ENCODE data around the gene FAM76A.
"Not testable (repeated sequence)": the region's sequence is repeated elsewhere in the genome, so short reads cannot be mapped to it uniquely, and the experiment has no call there.

Gene FAM76A

DNA sequence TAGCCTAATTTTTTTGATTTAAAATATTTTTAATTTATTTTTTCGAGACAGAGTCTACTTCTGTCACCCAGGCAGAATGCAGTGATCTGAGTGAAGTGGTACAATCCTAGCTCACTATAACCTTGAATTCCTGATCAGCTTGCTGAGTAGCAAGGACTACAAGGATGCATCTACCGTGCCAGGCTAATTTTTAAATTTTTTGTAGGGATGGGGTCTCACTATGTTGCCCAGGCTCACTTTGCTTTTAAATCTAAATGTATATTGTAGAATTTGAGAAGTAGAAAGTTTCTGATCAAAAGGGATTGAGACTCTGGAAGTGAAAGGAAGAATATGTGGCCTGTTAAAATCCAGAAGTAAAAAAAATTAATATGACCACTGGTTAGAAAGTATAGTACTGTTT, 48.9 kb downstream of the FAM76A start:
- Histone ChIP-seq H3K27me3 (replicated peaks in 2 of 5; ENCODE audit: control insufficient read depth in 4 of 5, insufficient read depth in 5 of 5, low read length in 4 of 5) (no peaks in the 10 kb centered on the region), H3K36me3 (ENCODE audit: control insufficient read depth in 4 of 4, insufficient read depth in 4 of 4, low read length in 3 of 4) (peaks cover 0 to 6% (median 2%) of the 10 kb centered on the region in 4 experiments), H3K4me1 (ENCODE audit: control extremely low read depth in 1 of 4, control insufficient read depth in 4 of 4, insufficient read depth in 4 of 4, low read length in 3 of 4) (peaks cover 12 to 26% (median 20%) of the 10 kb centered on the region in 4 experiments), H3K27ac (ENCODE audit: insufficient read depth in 1 of 2, low read depth in 1 of 2, low read length in 2 of 2, poor library complexity in 1 of 2, severe bottlenecking in 2 of 2) (no peak overlapping the region), H3K9me3 (ENCODE audit: control extremely low read depth in 1 of 5, control insufficient read depth in 4 of 5, insufficient read depth in 2 of 5, low read depth in 1 of 5, low read length in 4 of 5) (no peaks in the 10 kb centered on the region), H3K4me3 (ENCODE audit: control insufficient read depth in 1 of 7, extremely low read depth in 1 of 7, insufficient read depth in 4 of 7, low read depth in 2 of 7, low read length in 6 of 7) (peak overlapping the region in 1 of 7 experiments; percentile 93)
- no peak for DNase-seq
- WGBS (ENCODE audit: insufficient coverage): 100% methylated on average over 1 of the region's 2 CpGs
- POLR2A ChIA-PET: no interaction called here
- CTCF ChIA-PET: interaction anchor here (0.6 to 1.7 kb wide), 3 partner anchors 10 to 105 kb away, joined by 3 to 5 read pairs (median 3); no protein-coding TSS in a partner anchor

DNA sequence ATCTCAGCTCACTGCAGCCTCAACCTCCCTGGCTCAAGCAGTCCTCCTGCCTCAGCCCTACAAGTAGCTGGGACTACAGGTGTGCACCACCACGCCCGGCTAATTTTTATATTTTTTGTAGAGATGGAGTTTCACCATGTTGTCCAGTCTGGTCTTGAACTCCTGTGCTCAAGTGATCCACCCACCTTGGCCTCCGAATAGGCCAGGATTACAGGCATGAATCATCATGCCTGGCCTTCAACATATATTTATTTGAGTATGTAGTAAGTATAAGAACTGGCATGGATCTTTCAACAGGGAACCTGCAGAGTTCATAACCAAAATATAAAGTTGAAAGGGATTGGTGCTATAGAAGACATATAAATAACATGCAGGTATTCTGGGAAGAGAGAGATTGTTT, 49.6 kb downstream of the FAM76A start:
- H3K27ac ChIP-seq (ENCODE audit: insufficient read depth in 1 of 2, low read depth in 1 of 2, low read length in 2 of 2, poor library complexity in 1 of 2, severe bottlenecking in 2 of 2); H3K4me3 ChIP-seq (ENCODE audit: control insufficient read depth in 1 of 7, extremely low read depth in 1 of 7, insufficient read depth in 4 of 7, low read depth in 2 of 7, low read length in 6 of 7); H3K9me3 ChIP-seq (ENCODE audit: control extremely low read depth in 1 of 5, control insufficient read depth in 4 of 5, insufficient read depth in 2 of 5, low read depth in 1 of 5, low read length in 4 of 5); H3K36me3 ChIP-seq (ENCODE audit: control insufficient read depth in 4 of 4, insufficient read depth in 4 of 4, low read length in 3 of 4); H3K27me3 ChIP-seq (replicated peaks in 2 of 5; ENCODE audit: control insufficient read depth in 4 of 5, insufficient read depth in 5 of 5, low read length in 4 of 5); POLR2A ChIA-PET; DNase-seq: not testable (repeated sequence)
- CTCF ChIA-PET: interaction anchor here (1.2 kb wide), 1 partner anchor 106 kb away, joined by 3 read pairs; no protein-coding TSS in a partner anchor
- WGBS (ENCODE audit: insufficient coverage): 92% methylated on average over 2 of the region's 3 CpGs
- H3K4me1 ChIP-seq (ENCODE audit: control extremely low read depth in 1 of 4, control insufficient read depth in 4 of 4, insufficient read depth in 4 of 4, low read length in 3 of 4): peaks cover 12 to 26% (median 20%) of the 10 kb centered on the region in 4 experiments

DNA sequence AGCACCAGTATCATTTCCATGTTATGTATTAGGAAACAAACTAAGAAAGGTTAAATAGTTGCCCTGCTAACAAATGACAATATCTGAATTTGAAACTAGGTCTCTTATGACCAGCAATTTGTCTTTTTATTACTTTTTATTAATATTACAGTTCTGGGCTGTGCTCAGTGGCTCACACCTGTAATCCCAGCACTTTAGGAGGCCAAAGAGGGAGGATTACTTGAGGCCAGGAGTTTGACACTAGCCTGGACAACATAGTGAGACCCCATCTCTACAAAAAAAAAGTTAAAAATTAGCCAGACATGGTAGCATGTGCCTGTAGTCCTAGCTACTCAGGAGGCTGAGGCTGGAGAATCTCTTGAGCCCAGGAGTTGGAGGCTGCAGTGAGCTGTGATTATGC, 50.5 kb downstream of the FAM76A start:
- H3K9me3 ChIP-seq (ENCODE audit: control extremely low read depth in 1 of 5, control insufficient read depth in 4 of 5, insufficient read depth in 2 of 5, low read depth in 1 of 5, low read length in 4 of 5); H3K27me3 ChIP-seq (replicated peaks in 2 of 5; ENCODE audit: control insufficient read depth in 4 of 5, insufficient read depth in 5 of 5, low read length in 4 of 5); POLR2A ChIA-PET; H3K27ac ChIP-seq (ENCODE audit: insufficient read depth in 1 of 2, low read depth in 1 of 2, low read length in 2 of 2, poor library complexity in 1 of 2, severe bottlenecking in 2 of 2); H3K4me3 ChIP-seq (ENCODE audit: control insufficient read depth in 1 of 7, extremely low read depth in 1 of 7, insufficient read depth in 4 of 7, low read depth in 2 of 7, low read length in 6 of 7); H3K36me3 ChIP-seq (ENCODE audit: control insufficient read depth in 4 of 4, insufficient read depth in 4 of 4, low read length in 3 of 4); DNase-seq: not testable (repeated sequence)
- CTCF ChIA-PET: interaction anchor here (0.6 to 1.2 kb wide), 2 partner anchors 107 to 1070 kb away, joined by 3 read pairs; no protein-coding TSS in a partner anchor
- peaks cover 12 to 26% (median 20%) of the 10 kb centered on the region in 4 experiments for H3K4me1 ChIP-seq (ENCODE audit: control extremely low read depth in 1 of 4, control insufficient read depth in 4 of 4, insufficient read depth in 4 of 4, low read length in 3 of 4)

DNA sequence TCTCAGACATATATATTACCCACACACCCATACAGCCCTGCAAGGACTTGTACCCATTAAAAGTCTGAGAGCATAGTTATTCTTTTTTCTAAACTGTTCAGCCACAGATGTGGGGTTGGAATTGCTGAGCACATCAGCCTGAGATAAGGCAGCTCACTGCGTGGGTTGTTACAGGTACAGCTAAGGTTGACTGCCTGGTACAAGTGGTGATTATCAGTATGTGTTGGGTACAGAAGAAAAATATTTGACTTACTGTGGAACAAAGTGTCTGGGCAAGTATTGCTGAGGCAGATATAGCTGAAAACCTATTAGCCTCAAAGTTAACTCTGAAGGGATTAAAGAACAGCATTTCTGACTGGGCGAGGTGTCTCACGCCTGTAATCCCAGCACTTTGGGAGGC, 52.3 kb downstream of the FAM76A start:
- CTCF ChIA-PET: interaction anchor here (1.5 kb wide), 1 partner anchor 12 kb away, joined by 4 read pairs; no protein-coding TSS in a partner anchor
- Histone ChIP-seq H3K36me3 (ENCODE audit: control insufficient read depth in 4 of 4, insufficient read depth in 4 of 4, low read length in 3 of 4) (peaks cover 0 to 6% (median 4%) of the 10 kb centered on the region in 4 experiments), H3K4me1 (ENCODE audit: control extremely low read depth in 1 of 4, control insufficient read depth in 4 of 4, insufficient read depth in 4 of 4, low read length in 3 of 4) (peaks cover 4 to 13% (median 10%) of the 10 kb centered on the region in 4 experiments), H3K9me3 (ENCODE audit: control extremely low read depth in 1 of 5, control insufficient read depth in 4 of 5, insufficient read depth in 2 of 5, low read depth in 1 of 5, low read length in 4 of 5) (no peaks in the 10 kb centered on the region), H3K27me3 (replicated peaks in 2 of 5; ENCODE audit: control insufficient read depth in 4 of 5, insufficient read depth in 5 of 5, low read length in 4 of 5) (no peaks in the 10 kb centered on the region), H3K27ac (ENCODE audit: insufficient read depth in 1 of 2, low read depth in 1 of 2, low read length in 2 of 2, poor library complexity in 1 of 2, severe bottlenecking in 2 of 2) (no peak overlapping the region), H3K4me3 (ENCODE audit: control insufficient read depth in 1 of 7, extremely low read depth in 1 of 7, insufficient read depth in 4 of 7, low read depth in 2 of 7, low read length in 6 of 7) (no peak overlapping the region)
- POLR2A ChIA-PET: no interaction called here
- no peak for DNase-seq
- WGBS (ENCODE audit: insufficient coverage): 96% methylated on average over 3 of the region's 3 CpGs

DNA sequence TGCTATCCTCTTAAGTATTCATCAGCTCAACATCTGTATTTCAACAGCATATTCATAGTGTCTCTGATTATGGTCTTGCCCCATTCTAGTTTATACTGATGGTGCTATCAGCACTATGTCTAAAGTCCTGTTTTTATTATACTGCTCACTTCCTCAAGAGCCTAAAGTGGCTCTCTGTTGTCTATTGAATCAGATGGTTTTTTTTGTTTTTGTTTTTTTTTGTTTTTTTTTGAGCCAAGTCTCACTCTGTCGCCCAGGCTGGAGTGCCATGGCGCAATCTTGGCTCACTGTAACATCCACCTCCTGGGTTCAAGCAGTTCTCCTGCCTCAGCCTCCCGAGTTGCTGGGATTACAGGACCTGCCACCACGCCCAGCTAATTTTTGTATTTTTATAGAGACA, 53.4 kb downstream of the FAM76A start:
- H3K9me3 ChIP-seq (ENCODE audit: control extremely low read depth in 1 of 5, control insufficient read depth in 4 of 5, insufficient read depth in 2 of 5, low read depth in 1 of 5, low read length in 4 of 5): no peaks in the 10 kb centered on the region
- POLR2A ChIA-PET: no interaction called here
- H3K27me3 ChIP-seq (replicated peaks in 2 of 5; ENCODE audit: control insufficient read depth in 4 of 5, insufficient read depth in 5 of 5, low read length in 4 of 5): no peaks in the 10 kb centered on the region
- CTCF ChIA-PET: interaction anchor here (1.0 kb wide), 1 partner anchor 39 kb away, joined by 4 read pairs; no protein-coding TSS in a partner anchor
- H3K4me1 ChIP-seq (ENCODE audit: control extremely low read depth in 1 of 4, control insufficient read depth in 4 of 4, insufficient read depth in 4 of 4, low read length in 3 of 4): peaks cover 2 to 7% (median 4%) of the 10 kb centered on the region in 4 experiments
- no peak overlapping the region for H3K27ac ChIP-seq (ENCODE audit: insufficient read depth in 1 of 2, low read depth in 1 of 2, low read length in 2 of 2, poor library complexity in 1 of 2, severe bottlenecking in 2 of 2)
- no peak overlapping the region for H3K4me3 ChIP-seq (ENCODE audit: control insufficient read depth in 1 of 7, extremely low read depth in 1 of 7, insufficient read depth in 4 of 7, low read depth in 2 of 7, low read length in 6 of 7)
- 98% methylated on average over 4 of the region's 4 CpGs for WGBS (ENCODE audit: insufficient coverage)
- peaks cover 0 to 6% (median 4%) of the 10 kb centered on the region in 4 experiments for H3K36me3 ChIP-seq (ENCODE audit: control insufficient read depth in 4 of 4, insufficient read depth in 4 of 4, low read length in 3 of 4)
- DNase-seq: no peak

DNA sequence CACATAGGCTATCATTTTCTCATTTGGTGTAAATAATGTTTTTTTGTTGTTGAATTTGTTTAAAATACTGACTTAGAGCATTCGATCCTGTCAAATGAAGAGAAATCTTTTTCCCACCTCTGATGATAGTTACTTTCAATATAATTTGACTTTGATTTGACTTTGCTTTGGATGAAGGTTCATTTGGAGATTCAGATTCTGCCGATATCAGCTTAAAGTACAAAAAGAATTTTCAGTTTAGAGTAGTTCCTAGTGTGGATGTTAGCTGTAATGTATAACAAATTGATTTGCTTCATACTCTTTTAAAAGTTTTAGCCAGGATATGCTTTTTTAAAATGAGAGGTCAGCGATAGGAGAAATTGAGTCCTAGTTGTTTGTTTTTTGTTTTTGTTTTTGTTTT, 57.2 kb downstream of the FAM76A start:
- H3K27me3 ChIP-seq (replicated peaks in 2 of 5; ENCODE audit: control insufficient read depth in 4 of 5, insufficient read depth in 5 of 5, low read length in 4 of 5): no peaks in the 10 kb centered on the region
- WGBS (ENCODE audit: insufficient coverage): no CpG with 5 or more reads among the region's 3 CpGs
- no peak overlapping the region for H3K27ac ChIP-seq (ENCODE audit: insufficient read depth in 1 of 2, low read depth in 1 of 2, low read length in 2 of 2, poor library complexity in 1 of 2, severe bottlenecking in 2 of 2)
- no peaks in the 10 kb centered on the region for H3K9me3 ChIP-seq (ENCODE audit: control extremely low read depth in 1 of 5, control insufficient read depth in 4 of 5, insufficient read depth in 2 of 5, low read depth in 1 of 5, low read length in 4 of 5)
- DNase-seq: no peak
- POLR2A ChIA-PET: no interaction called here
- no peaks in the 10 kb centered on the region for H3K4me1 ChIP-seq (ENCODE audit: control extremely low read depth in 1 of 4, control insufficient read depth in 4 of 4, insufficient read depth in 4 of 4, low read length in 3 of 4)
- H3K36me3 ChIP-seq (ENCODE audit: control insufficient read depth in 4 of 4, insufficient read depth in 4 of 4, low read length in 3 of 4): peaks cover 0 to 4% (median 1%) of the 10 kb centered on the region in 4 experiments
- no peak overlapping the region for H3K4me3 ChIP-seq (ENCODE audit: control insufficient read depth in 1 of 7, extremely low read depth in 1 of 7, insufficient read depth in 4 of 7, low read depth in 2 of 7, low read length in 6 of 7)
- CTCF ChIA-PET: no interaction called here

DNA sequence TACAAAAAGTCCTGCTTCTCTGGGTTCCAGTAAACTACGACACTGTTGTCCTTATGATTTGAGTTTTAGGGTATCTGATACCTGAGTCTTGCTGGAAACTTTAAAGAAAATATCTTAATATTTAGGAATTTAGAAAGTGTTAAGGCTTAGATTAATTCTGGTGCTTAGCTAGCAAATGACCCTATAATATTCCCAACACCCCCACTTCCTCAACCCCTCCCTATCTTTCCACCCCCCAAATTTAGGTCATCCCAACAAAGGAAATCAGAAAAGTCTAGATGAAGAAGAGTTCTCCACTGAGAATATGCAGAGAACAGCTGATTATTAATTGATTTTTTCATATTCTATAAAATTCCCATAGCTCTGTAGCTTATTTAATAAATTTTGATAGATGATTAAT, 58.9 kb downstream of the FAM76A start:
- CTCF ChIA-PET: interaction anchor here (1.4 to 1.9 kb wide), 2 partner anchors 11 to 12 kb away, joined by 3 to 5 read pairs; no protein-coding TSS in a partner anchor
- H3K9me3 ChIP-seq (ENCODE audit: control extremely low read depth in 1 of 5, control insufficient read depth in 4 of 5, insufficient read depth in 2 of 5, low read depth in 1 of 5, low read length in 4 of 5): no peaks in the 10 kb centered on the region
- no peak overlapping the region for H3K27ac ChIP-seq (ENCODE audit: insufficient read depth in 1 of 2, low read depth in 1 of 2, low read length in 2 of 2, poor library complexity in 1 of 2, severe bottlenecking in 2 of 2)
- no peak overlapping the region for H3K4me3 ChIP-seq (ENCODE audit: control insufficient read depth in 1 of 7, extremely low read depth in 1 of 7, insufficient read depth in 4 of 7, low read depth in 2 of 7, low read length in 6 of 7)
- H3K4me1 ChIP-seq (ENCODE audit: control extremely low read depth in 1 of 4, control insufficient read depth in 4 of 4, insufficient read depth in 4 of 4, low read length in 3 of 4): peaks cover 0 to 8% (median 5%) of the 10 kb centered on the region in 4 experiments
- H3K36me3 ChIP-seq (ENCODE audit: control insufficient read depth in 4 of 4, insufficient read depth in 4 of 4, low read length in 3 of 4): peaks cover 0 to 4% (median 1%) of the 10 kb centered on the region in 4 experiments
- H3K27me3 ChIP-seq (replicated peaks in 2 of 5; ENCODE audit: control insufficient read depth in 4 of 5, insufficient read depth in 5 of 5, low read length in 4 of 5): no peaks in the 10 kb centered on the region
- no peak for DNase-seq
- POLR2A ChIA-PET: no interaction called here
- WGBS (ENCODE audit: insufficient coverage): 100% methylated on average over 1 of the region's 1 CpG

All from common myeloid progenitor, CD34-positive (primary cell).